ENCODE results near the gene TBC1D20.

- TF ChIP-seq EZH2phosphoT487 (IDR thresholded peaks at IDR 0.05; ENCODE audit: borderline replicate concordance, low read length) (no peak), EZH2 (IDR thresholded peaks at IDR 0.05; ENCODE audit: low read length, unreplicated experiment) (no peak), CTCF (conservative IDR thresholded peaks at IDR 0.05; ENCODE audit: low read depth, low read length) (no peak)
Measured at GRCh38 chr20:440636-441035, 21.7 kb downstream of the TBC1D20 start.
